HCT116 (cell line): Measurements from ENCODE around the gene NPDC1.

ENCODE experiments used
- CTCF ChIP-seq, 3 experiments: fragments of 200-600 bp in 1 of 3; sonication (generic) in 1 of 3; IDR thresholded peaks in 2 of 3; conservative IDR thresholded peaks in 1 of 3; 2 replicates each; pipeline ENCODE4 v1.5.1; 2012 to 2017; ENCODE audit warnings: low read depth in 2 of 3, low read length in 2 of 3, antibody characterized with exemption in 1 of 3, borderline replicate concordance in 1 of 3, control low read depth in 1 of 3, mild to moderate bottlenecking in 1 of 3, mixed read lengths in 1 of 3, mixed run types in 1 of 3, moderate library complexity in 1 of 3; ENCODE audit not compliant: insufficient read depth in 1 of 3
- EGR1 ChIP-seq: IDR thresholded peaks from 2 replicates; pipeline ENCODE4 v1.6.1; 2012; ENCODE audit warnings: low read depth
- EZH2 ChIP-seq: fragments of 200-600 bp; sonication (generic); IDR thresholded peaks from 2 replicates; pipeline ENCODE4 v1.6.1; 2017; ENCODE audit warnings: antibody characterized with exemption, mixed run types
- POLR2A ChIP-seq: IDR thresholded peaks from 2 replicates; pipeline ENCODE4 v1.7.0; 2011; ENCODE audit warnings: borderline replicate concordance; ENCODE audit not compliant: insufficient read depth, insufficient read length; ENCODE audit errors: extremely low read depth
- RAD21 ChIP-seq: IDR thresholded peaks from 2 replicates; pipeline ENCODE4 v1.6.1; 2012; ENCODE audit warnings: low read depth, mild to moderate bottlenecking
- SRF ChIP-seq: IDR thresholded peaks from 2 replicates; pipeline ENCODE4 v1.6.1; 2012; ENCODE audit warnings: low read depth
- ZNF274 ChIP-seq: fragments of 200-500 bp; sonication (Bioruptor generic); IDR thresholded peaks from 2 replicates; pipeline ENCODE4 v1.6.1; 2014; ENCODE audit warnings: mild to moderate bottlenecking, low read depth, low read length, inconsistent platforms

- no peak for TF ChIP-seq RAD21
- TF ChIP-seq EZH2 = no peak
- TF ChIP-seq CTCF (IDR thresholded peaks at IDR 0.05 in 2 of 3, conservative IDR thresholded peaks at IDR 0.05 in 1 of 3; ENCODE audit: borderline replicate concordance in 1 of 3, insufficient read depth in 1 of 3, low read depth in 2 of 3, low read length in 2 of 3) = no peak
- TF ChIP-seq SRF = no peak
- TF ChIP-seq EGR1 = no peak
- no peak for TF ChIP-seq ZNF274
- TF ChIP-seq POLR2A = no peak
These were observed 18.8 kb upstream of the NPDC1 start for GRCh38 chr9:137064880-137065164.
